ENCODE data around the gene TANGO2.

Gene TANGO2

DNA sequence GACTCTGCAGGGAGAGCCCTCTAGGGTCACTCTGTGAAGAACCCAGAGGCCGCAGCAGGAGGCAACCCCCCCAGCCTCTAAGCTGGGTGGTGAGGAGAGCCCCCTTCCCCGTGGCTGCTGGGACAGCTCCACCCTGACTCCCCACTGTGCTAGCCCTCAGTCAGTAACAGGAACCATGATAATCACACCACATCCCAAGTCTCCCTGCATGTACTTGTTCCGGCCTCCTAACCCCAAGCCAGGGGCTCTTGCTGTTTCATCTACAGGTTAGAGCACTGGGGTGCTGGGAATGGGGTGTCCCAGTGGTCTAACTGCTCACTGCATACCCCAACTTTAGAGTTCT lies 31.2 kb upstream of the TANGO2 start:
- TF ChIP-seq, protein P1, sequence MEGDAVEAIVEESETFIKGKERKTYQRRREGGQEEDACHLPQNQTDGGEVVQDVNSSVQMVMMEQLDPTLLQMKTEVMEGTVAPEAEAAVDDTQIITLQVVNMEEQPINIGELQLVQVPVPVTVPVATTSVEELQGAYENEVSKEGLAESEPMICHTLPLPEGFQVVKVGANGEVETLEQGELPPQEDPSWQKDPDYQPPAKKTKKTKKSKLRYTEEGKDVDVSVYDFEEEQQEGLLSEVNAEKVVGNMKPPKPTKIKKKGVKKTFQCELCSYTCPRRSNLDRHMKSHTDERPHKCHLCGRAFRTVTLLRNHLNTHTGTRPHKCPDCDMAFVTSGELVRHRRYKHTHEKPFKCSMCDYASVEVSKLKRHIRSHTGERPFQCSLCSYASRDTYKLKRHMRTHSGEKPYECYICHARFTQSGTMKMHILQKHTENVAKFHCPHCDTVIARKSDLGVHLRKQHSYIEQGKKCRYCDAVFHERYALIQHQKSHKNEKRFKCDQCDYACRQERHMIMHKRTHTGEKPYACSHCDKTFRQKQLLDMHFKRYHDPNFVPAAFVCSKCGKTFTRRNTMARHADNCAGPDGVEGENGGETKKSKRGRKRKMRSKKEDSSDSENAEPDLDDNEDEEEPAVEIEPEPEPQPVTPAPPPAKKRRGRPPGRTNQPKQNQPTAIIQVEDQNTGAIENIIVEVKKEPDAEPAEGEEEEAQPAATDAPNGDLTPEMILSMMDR (IDR thresholded peaks at IDR 0.05; ENCODE audit: low read depth, low read length): no peak
- no peak overlapping the region for H3K27ac ChIP-seq
- no peak for DNase-seq

DNA sequence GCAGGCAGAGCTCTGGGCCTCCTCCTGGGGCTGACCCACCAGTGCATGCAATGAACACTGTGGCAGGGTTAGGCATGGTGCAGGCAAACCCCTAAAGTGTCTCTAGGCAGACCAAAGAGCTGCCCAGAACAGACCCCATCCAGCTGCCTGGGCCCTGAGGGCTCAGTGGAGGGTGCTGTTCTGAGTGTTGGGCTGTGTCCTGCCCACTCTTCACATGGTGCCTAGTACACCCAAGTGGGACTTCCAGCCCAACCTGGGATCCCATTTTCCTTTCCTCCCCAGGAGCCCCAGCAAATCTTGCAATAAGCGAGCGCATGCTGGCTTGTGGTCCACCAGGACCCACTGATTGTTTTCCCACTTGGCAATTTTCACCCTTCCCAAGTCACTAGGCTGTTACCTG lies 30.7 kb upstream of the TANGO2 start:
- Histone ChIP-seq H3K4me3 (ENCODE audit: low read depth, low read length) (no peak overlapping the region), H3K9me3 (ENCODE audit: severe bottlenecking) (no peaks in the 10 kb centered on the region), H3K27me3 (ENCODE audit: insufficient read depth, low read depth, severe bottlenecking) (no peaks in the 10 kb centered on the region), H3K36me3 (no peaks in the 10 kb centered on the region; the same call in 1 of the 2 replicates), H3K27ac (no peak overlapping the region)
- DNase-seq: no peak
- TF ChIP-seq, protein P1 (IDR thresholded peaks at IDR 0.05; ENCODE audit: low read depth, low read length): no peak

More for the DNA sequence above, 31.2 kb upstream of the TANGO2 start:
- H3K36me3 ChIP-seq: no peaks in the 10 kb centered on the region; the same call in 1 of the 2 replicates
- no peaks in the 10 kb centered on the region for H3K9me3 ChIP-seq (ENCODE audit: severe bottlenecking)
- no peaks in the 10 kb centered on the region for H3K27me3 ChIP-seq (ENCODE audit: insufficient read depth, low read depth, severe bottlenecking)
- H3K4me3 ChIP-seq (ENCODE audit: low read depth, low read length): no peak overlapping the region

DNA sequence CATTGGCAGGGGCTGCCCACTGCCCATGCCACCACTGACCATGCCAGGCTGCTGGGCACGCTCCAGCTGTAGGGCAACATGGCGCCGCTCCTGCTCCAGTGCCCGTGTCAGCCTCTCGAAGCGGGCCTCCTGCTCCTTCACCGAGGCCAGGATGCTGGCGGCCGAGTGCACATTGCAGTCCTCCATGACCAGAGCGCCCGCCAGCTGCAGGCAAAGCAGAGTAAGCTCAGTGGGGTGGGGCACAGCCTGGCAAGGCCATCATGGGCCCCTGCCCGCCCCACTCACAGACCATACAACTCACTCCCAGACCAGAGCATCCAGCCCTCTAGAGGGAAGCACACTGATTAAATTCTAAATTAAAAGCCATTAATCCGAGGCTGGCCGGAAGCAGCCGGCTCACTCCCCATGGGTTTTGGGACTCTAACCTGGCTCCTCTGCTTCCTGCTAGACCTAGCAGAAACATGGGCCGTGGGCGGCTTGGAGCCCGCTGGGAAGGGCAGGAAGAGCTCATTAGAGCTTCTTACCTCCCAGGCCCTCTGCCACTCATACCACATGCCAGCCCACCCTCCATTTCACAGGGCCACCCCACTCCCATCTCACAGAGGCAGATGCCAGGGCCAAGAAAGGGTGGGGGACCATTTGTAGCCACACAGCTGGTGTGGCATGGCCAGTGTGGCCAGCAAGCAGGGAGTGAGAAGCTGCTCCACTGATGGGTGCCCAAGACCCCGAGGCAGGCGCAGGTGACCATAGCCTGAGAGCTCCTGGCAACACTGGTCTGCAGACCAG lies 30.1 kb upstream of the TANGO2 start:
- Histone ChIP-seq H3K27me3 (ENCODE audit: insufficient read depth, low read depth, severe bottlenecking) (no peaks in the 10 kb centered on the region), H3K4me3 (ENCODE audit: low read depth, low read length) (no peak overlapping the region), H3K9me3 (ENCODE audit: severe bottlenecking) (no peaks in the 10 kb centered on the region), H3K36me3 (no peaks in the 10 kb centered on the region; the same call in 1 of the 2 replicates), H3K27ac (no peak overlapping the region)
- DNase-seq: no peak
- TF ChIP-seq, protein P1 (IDR thresholded peaks at IDR 0.05; ENCODE audit: low read depth, low read length): no peak

DNA sequence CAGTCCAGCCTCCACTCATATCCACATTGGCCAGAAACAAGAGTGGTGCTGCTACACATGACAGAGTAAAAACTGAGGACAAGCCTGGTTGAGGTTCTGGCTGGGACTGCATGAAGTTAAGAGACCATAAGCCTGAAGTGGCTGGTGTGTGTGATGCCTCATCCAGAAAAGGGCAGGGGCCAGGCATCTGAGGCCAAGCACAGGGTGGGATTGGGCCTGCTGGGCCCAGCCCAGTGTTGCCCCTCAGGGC lies 29.6 kb upstream of the TANGO2 start:
- no peaks in the 10 kb centered on the region; the same call in 1 of the 2 replicates for H3K36me3 ChIP-seq
- TF ChIP-seq, protein P1 (IDR thresholded peaks at IDR 0.05; ENCODE audit: low read depth, low read length): no peak
- DNase-seq: no peak
- no peak overlapping the region for H3K4me3 ChIP-seq (ENCODE audit: low read depth, low read length)
- H3K27me3 ChIP-seq (ENCODE audit: insufficient read depth, low read depth, severe bottlenecking): no peaks in the 10 kb centered on the region
- H3K9me3 ChIP-seq (ENCODE audit: severe bottlenecking): no peaks in the 10 kb centered on the region
- H3K27ac ChIP-seq: no peak overlapping the region

DNA sequence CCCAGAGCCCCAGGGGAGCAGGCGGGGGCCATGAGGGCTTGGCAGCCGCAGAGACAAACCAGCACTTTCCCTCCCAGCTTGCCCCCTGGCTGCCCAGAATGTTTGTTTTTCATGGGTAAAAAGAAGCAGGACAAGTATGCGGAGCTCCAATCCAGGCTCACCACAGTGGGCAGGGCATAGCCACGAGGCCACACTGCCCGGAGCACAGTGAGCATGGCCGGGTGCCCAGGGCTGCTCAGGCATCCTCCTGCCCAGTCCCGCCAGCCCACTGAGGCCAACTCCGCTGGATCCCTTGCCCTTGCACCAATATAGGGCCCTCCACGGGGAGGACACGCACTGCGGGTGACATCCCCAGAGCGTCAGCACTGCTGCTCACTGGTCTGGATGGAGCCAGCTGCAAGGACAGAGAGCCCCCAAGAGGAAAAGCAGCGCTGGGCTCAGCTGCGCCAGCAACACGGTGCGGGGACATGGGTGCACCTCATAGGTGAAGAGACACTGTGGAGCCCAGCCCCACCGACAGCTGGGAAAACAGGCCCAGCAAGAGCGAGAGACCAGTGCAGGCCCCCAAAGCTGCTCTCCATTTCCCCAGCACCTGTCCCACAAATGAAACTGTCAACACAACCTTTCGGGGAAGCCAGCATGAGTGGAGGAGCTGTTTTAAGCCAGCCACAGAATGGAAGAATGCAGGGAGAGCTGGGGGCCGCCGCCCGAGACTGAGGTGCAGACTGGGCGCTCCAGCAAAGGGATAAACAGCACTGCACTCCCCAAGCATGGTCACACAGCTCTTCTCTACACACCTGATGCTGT lies 29.1 kb upstream of the TANGO2 start:
- no peaks in the 10 kb centered on the region for H3K27me3 ChIP-seq (ENCODE audit: insufficient read depth, low read depth, severe bottlenecking)
- no peaks in the 10 kb centered on the region for H3K9me3 ChIP-seq (ENCODE audit: severe bottlenecking)
- H3K36me3 ChIP-seq: no peaks in the 10 kb centered on the region
- TF ChIP-seq, protein P1 (IDR thresholded peaks at IDR 0.05; ENCODE audit: low read depth, low read length): no peak
- DNase-seq: no peak
- H3K27ac ChIP-seq: no peak overlapping the region
- no peak overlapping the region for H3K4me3 ChIP-seq (ENCODE audit: low read depth, low read length)
